Right cardiac atrium (tissue), 5 donors: ENCODE results near the gene SKAP2. TPM values are rescaled to one million over a fixed set of nuclear protein-coding genes. Genes with fewer than 3 reads are reported as not detected.

Experiments
- ATAC-seq, 2 donors: fragments of 200-7000 bp; cut with Tn5 transposase; one replicate each; pipeline versions ENCODE4 v1.8.0 to v1.9.1; 2020; ENCODE audit warnings: moderate library complexity in 2 of 2, mild to moderate bottlenecking in 1 of 2
- DNase-seq, 3 donors: peaks; one replicate each; pipeline ENCODE4 v3.0.0-alpha.2; 2020
- H3K27ac ChIP-seq: one replicate; pipeline ENCODE4 v1.5.1; 2013; ENCODE audit warnings: mild to moderate bottlenecking, low read length, control low read depth, moderate library complexity
- H3K27me3 ChIP-seq: one replicate; pipeline ENCODE4 v1.6.1; 2013; ENCODE audit not compliant: control insufficient read depth, insufficient read depth
- H3K4me1 ChIP-seq: one replicate; pipeline ENCODE4 v1.6.1; 2013; ENCODE audit warnings: low read length; ENCODE audit not compliant: control insufficient read depth, insufficient read depth
- H3K4me3 ChIP-seq: one replicate; pipeline ENCODE4 v1.5.1; 2013; ENCODE audit warnings: low read length, control low read depth
- H3K9me3 ChIP-seq: one replicate; pipeline ENCODE4 v1.6.1; 2013; ENCODE audit warnings: low read length; ENCODE audit not compliant: control insufficient read depth
- whole genome bisulfite sequencing: extraction: QIAGEN DNeasy Blood & Tissue Kit; methylation state at CpG from one replicate; pipeline ENCODE4 v1.1.7; 2013; 5-methylcytosine and 5-hydroxymethylcytosine counted together
- intact Hi-C, 4 donors: fragments of 100-400 bp; cut with DNase I; formaldehyde crosslinking; loops; one replicate each; pipeline versions ENCODE4 v1.11.0 to v1.14.0; 2022 to 2023
- polyA plus RNA-seq: library from polyadenylated mRNA; stranded (reverse); fragments of 200-250 nt; gene quantifications from one replicate; pipeline ENCODE4 v1.2.3, GENCODE V29; 2013
- total RNA-seq, 4 donors: library from RNA; stranded (reverse); fragmentation: NEBNext Ultra II Directional; extraction: Animal tissue kit (Norgen Biotek cat#: 25700); gene quantifications; one replicate each; pipeline ENCODE4 v1.2.1, GENCODE V29; 2021
- donor health status: healthy with polysubstance abuse.
- donor health status: DM: no; HTN: yes; CAD: no.
- donor health status: DM: no; HTN: no; CAD: no.
- donor health status: DM: no; HTN: yes; CAD: no; lungs with severe emphysema.
- donor health status: DM: yes; HTN: yes; CAD: no.

SKAP2 gene
- total and polyA plus RNA-seq, 5 donors, result 5.5 to 13.9 (median 10.7) TPM

GRCh38 chr7:26815426-26815825, 49.0 kb downstream of the SKAP2 start:
- H3K4me1 ChIP-seq, result no peaks in the 10 kb centered on the region
- no peak overlapping the region for H3K4me3 ChIP-seq
- WGBS, result 81% methylated on average over 3 of the region's 3 CpGs
- DNase-seq (no peak), ATAC-seq (no peak)
- no peak overlapping the region for H3K27ac ChIP-seq
- no peaks in the 10 kb centered on the region for H3K27me3 ChIP-seq
- H3K9me3 ChIP-seq, result no peaks in the 10 kb centered on the region
- intact Hi-C loops, result no loop called here

DNA sequence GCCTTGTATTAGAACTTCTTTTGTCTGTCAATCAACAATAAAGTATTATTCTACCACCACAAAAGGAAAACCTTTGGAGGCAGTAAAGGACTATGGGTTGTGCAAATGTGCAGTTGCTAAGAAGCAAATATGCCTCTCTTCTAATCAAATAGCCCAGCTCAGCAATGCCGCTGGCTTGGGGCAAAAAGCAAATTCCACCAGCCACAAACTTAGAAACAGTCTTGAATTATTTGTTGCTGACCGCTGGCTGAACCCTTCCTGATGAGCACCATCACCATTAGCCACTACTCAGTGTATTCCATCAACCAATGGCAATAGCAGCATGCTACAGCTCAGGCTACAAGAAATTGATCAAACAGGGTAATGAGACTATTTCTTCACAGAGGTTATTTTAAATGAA, 51.0 kb downstream of the SKAP2 start:
- Histone ChIP-seq H3K9me3 (no peaks in the 10 kb centered on the region), H3K27ac (no peak overlapping the region), H3K4me1 (no peaks in the 10 kb centered on the region), H3K4me3 (no peak overlapping the region), H3K27me3 (no peaks in the 10 kb centered on the region)
- ATAC-seq (no peak), DNase-seq (no peak)
- intact Hi-C loops, result no loop called here
- 73% methylated on average over 2 of the region's 2 CpGs for WGBS

GRCh38 chr7:26794541-26794940, 69.8 kb downstream of the SKAP2 start:
- no peaks in the 10 kb centered on the region for H3K27me3 ChIP-seq
- ATAC-seq, result no peak
- intact Hi-C loops, result no loop called here
- H3K9me3 ChIP-seq, result no peaks in the 10 kb centered on the region
- WGBS, result 87% methylated on average over 2 of the region's 2 CpGs
- no peaks in the 10 kb centered on the region for H3K4me1 ChIP-seq
- no peak for DNase-seq
- H3K27ac ChIP-seq, result no peak overlapping the region
- H3K4me3 ChIP-seq, result no peak overlapping the region

DNA sequence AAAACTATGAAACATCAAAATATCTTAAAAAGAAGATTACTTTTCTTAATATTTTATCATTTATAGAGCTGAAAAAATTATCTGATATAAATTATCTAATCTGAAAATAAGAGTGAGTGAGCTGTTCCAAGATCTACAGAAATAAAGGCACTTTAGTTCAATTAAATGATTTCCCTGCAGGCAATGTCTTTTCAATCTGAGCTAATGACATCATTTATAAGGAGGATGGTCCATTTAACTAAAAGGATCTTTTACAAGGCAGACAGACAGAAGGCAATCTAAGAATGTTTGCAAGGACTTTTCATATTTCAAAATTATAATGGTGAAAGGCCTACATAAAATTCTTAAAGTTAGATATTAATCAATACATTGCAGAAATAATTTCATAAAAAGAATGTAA, 71.8 kb downstream of the SKAP2 start:
- H3K27me3 ChIP-seq, result no peaks in the 10 kb centered on the region
- H3K27ac ChIP-seq, result no peak overlapping the region
- H3K9me3 ChIP-seq, result no peaks in the 10 kb centered on the region
- H3K4me1 ChIP-seq, result no peaks in the 10 kb centered on the region
- intact Hi-C loops, result no loop called here
- no peak for ATAC-seq
- no peak overlapping the region for H3K4me3 ChIP-seq
- no peak for DNase-seq

GRCh38 chr7:26792006-26792405, 72.4 kb downstream of the SKAP2 start:
- no peaks in the 10 kb centered on the region for H3K9me3 ChIP-seq
- intact Hi-C loops, result no loop called here
- no peaks in the 10 kb centered on the region for H3K4me1 ChIP-seq
- no peak overlapping the region for H3K27ac ChIP-seq
- H3K4me3 ChIP-seq, result no peak overlapping the region
- DNase-seq (no peak), ATAC-seq (no peak)
- H3K27me3 ChIP-seq, result no peaks in the 10 kb centered on the region

DNA sequence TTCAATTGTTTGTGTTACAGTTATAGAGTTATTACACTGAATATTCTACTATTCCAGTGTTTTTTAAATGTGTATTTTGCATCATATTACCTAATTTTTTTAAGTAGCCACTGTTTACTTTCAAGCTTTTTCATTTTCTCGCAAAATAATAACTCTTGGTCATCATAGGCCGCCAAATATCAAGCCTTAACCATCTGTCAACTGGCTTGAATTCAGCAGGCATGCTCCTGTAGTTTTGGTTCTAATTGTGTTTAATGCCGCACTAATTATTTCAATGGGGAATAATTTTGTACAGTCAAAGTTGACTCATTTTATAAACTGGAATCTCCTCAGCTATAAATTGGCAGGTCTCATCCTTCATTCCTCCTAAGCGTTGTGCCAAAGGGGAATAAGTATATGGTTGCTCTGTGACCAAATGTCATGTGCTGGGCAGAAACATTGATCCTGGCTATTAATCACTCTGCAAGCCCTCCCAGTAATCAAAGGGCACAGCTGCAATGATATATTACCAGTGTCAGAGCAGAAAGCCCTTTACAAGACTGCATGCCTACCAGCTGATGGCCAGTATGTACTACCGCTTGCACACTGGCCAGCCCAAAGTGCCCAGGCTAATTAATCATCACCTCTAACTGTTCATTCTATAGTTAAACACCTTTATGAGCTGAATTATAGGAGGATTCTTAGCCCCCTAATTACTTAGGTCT, 74.8 kb downstream of the SKAP2 start:
- no peak for ATAC-seq
- H3K4me3 ChIP-seq, result no peak overlapping the region
- WGBS, result 94% methylated on average over 5 of the region's 5 CpGs
- H3K4me1 ChIP-seq, result no peaks in the 10 kb centered on the region
- intact Hi-C loops, result no loop called here
- no peaks in the 10 kb centered on the region for H3K27me3 ChIP-seq
- no peaks in the 10 kb centered on the region for H3K9me3 ChIP-seq
- no peak overlapping the region for H3K27ac ChIP-seq
- no peak for DNase-seq

DNA sequence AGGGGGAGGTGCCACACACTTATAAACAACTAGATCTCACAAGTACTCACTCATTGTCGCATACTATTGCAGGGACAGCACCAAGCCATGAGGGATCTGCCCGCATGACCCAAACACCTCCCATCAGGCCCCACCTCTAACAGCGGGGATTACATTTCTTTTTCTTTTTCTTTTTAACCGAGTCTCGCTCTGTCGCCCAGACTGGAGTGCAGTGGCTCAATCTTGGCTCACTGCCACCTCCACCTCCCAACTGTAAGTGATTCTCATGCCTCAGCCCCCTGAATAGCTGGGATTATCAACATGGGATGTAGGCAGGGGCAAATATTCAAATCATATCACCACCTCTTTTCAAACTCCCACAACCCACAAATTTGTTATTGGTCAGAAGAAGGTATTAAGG, 76.7 kb downstream of the SKAP2 start:
- no peak for DNase-seq
- no peak overlapping the region for H3K27ac ChIP-seq
- no peaks in the 10 kb centered on the region for H3K27me3 ChIP-seq
- 62% methylated on average over 6 of the region's 6 CpGs for WGBS
- ATAC-seq, result no peak
- no peaks in the 10 kb centered on the region for H3K9me3 ChIP-seq
- H3K4me1 ChIP-seq, result no peaks in the 10 kb centered on the region
- intact Hi-C loops, result no loop called here
- H3K4me3 ChIP-seq, result no peak overlapping the region

GRCh38 chr7:26784118-26784517, 80.3 kb downstream of the SKAP2 start:
- H3K27ac ChIP-seq, result no peak overlapping the region
- H3K27me3 ChIP-seq, result no peaks in the 10 kb centered on the region
- H3K9me3 ChIP-seq, result no peaks in the 10 kb centered on the region
- ATAC-seq (no peak), DNase-seq (no peak)
- no peaks in the 10 kb centered on the region for H3K4me1 ChIP-seq
- 62% methylated on average over 3 of the region's 3 CpGs for WGBS
- H3K4me3 ChIP-seq, result no peak overlapping the region
- intact Hi-C loops, result no loop called here

GRCh38 chr7:26782501-26782900, 81.9 kb downstream of the SKAP2 start:
- H3K9me3 ChIP-seq, result no peaks in the 10 kb centered on the region
- ATAC-seq (no peak), DNase-seq (no peak)
- no peaks in the 10 kb centered on the region for H3K4me1 ChIP-seq
- H3K27ac ChIP-seq, result no peak overlapping the region
- H3K27me3 ChIP-seq, result no peaks in the 10 kb centered on the region
- intact Hi-C loops, result no loop called here
- WGBS, result 92% methylated on average over 2 of the region's 2 CpGs
- H3K4me3 ChIP-seq, result no peak overlapping the region

GRCh38 chr7:26779978-26780595, 84.3 kb downstream of the SKAP2 start:
- no peak overlapping the region for H3K27ac ChIP-seq
- no peak for ATAC-seq
- 96% methylated on average over 1 of the region's 1 CpG for WGBS
- H3K9me3 ChIP-seq, result no peaks in the 10 kb centered on the region
- H3K4me1 ChIP-seq, result no peaks in the 10 kb centered on the region
- DNase-seq, result no peak
- H3K4me3 ChIP-seq, result no peak overlapping the region
- H3K27me3 ChIP-seq, result no peaks in the 10 kb centered on the region
- intact Hi-C loops, result no loop called here

GRCh38 chr7:26777385-26777784, 87.0 kb downstream of the SKAP2 start:
- Histone ChIP-seq H3K4me3 (no peak overlapping the region), H3K27ac (no peak overlapping the region), H3K27me3 (no peaks in the 10 kb centered on the region), H3K9me3 (no peaks in the 10 kb centered on the region), H3K4me1 (no peaks in the 10 kb centered on the region)
- ATAC-seq (no peak), DNase-seq (no peak)
- intact Hi-C loops, result no loop called here

DNA sequence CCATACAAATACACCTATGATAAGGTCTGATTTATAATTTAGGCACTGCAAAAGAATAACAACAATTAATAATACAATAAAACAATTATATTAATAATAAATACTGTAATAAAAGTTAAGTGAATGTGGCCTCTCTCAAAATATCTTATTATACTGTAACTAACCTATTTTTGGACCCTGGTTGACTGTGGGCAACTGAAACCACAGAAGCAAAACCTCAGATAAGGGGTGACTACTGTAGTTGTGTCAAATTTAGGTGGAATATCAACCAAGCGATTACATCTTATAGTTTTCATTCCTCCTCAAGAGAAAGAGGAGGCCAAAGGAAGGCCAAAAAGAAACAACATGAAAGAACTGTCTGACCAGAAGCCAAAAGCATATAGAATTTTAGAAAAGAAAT, 103.9 kb downstream of the SKAP2 start:
- intact Hi-C loops, result loop anchor here in 1 of 4 donors (10.0 kb wide), 1 partner anchor 64 kb away; no protein-coding TSS in a partner anchor

More for the DNA sequence above, 103.9 kb downstream of the SKAP2 start:
- ATAC-seq (no peak), DNase-seq (no peak)
- Histone ChIP-seq H3K4me3 (no peak overlapping the region), H3K27me3 (no peaks in the 10 kb centered on the region), H3K9me3 (no peaks in the 10 kb centered on the region), H3K4me1 (no peaks in the 10 kb centered on the region), H3K27ac (no peak overlapping the region)
- WGBS, result 87% methylated on average over 1 of the region's 1 CpG
